CD4-positive, alpha-beta T cell treated with Interleukin-10 for 1 hour (primary cell): ENCODE results near the gene MIB2.

Experiments
- DNase-seq: peaks from one replicate; pipeline ENCODE4 v3.0.0-alpha.2; 2020

The MIB2 gene

DNA sequence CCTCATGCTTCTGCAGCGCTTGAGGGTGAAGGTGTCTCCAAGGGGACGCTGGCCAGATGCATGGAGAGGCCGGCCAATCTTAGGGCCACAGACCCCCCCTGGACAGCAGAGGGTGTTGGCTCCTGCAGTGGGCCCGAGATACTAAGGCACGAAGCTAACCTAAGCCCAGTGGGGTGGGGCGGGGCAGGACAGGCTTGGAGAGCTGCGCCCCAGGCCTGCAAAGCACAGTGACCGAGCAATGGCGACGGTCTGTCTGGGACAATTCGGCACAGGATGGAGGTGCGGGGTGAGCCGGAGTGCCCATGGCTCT lies 16.6 kb upstream of the MIB2 start:
- no peak for DNase-seq

DNA sequence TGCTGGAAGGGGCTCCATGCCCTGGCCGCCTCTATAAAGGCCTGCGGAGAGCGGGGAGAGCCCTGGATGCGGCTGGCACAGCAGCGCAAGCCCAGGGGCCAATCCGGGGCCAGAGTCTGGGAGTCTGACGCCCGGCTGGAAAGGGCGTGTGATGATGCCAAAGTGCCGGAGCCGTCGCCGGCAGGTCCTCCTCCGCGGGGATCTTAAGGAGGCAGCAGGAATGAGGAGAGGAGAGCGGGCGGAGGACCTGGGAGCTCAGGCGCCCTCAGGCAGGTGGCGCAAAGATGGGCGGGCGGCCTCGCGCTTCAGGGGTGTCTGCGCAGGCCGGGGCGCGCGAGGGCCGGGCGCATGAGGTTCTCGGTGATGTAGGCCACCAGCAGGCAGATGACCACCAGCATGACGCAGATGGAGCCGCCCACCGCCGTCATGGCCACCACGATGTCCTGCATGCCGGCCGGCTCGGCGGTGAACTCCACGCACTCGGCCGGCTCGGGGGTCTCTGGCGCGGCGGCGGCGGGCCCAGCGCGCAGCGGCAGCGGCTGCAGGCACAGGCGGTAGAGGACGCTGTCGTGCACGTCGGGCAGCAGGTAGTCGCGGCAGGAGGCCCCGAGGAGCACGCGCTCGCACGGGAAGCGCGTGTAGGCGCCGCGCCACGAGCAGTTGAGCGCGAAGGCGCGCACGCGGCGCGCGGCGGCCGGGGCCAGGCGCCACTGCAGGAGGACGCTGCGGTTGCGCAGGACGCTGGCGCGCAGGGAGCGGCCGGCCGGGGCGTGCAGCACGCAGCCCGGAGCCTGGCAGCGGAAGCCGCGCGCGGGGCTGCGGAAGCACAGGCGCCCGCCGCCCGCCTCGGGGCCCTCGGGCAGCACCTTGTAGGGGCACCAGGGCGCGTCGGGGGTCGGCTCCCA lies 16.0 kb upstream of the MIB2 start:
- peak; percentile 30 for DNase-seq

DNA sequence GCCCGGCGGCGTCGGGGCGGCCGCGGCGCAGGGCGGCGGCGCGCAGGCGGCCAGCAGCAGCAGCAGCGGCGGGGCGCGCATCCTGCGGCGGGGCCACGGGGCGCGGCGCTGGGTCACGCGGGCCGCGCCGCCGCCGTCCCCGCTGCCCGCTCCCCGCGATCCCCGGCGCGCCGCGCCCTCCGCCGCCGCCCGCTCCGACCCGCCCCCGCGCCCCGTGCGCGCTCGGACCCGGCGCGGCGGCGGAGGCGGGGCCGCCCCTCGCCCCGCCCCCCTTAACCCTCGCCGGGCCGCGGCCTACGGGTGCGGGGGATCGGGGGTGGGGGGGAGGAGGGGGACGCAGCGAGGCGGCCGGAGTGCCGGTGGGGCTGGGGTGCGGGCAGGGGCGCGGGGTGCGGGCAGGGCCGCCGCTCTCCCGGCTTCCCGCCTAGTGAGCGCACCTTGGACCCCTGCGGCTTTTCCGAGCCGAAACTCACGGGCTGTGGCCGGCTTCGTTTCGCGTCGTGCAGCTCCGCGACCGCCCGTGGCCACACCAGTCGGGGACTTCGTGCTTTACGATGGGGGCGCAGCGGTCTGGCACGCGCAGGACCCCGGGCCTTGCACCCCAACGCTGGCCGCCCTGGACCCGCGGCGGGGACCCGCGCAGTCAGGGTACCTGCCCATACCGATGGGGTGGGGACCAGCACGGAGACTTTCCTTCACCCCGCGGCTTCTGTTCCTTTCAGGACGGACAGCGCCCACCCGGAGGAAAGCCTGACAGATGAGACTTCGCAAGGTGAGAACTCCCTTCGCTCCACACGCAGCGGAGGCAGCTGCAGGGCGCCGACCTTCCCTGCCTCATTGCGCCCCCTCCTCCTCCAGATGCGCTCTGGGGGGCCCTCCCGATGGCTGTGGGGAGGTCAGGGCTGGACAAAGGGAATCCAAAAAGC lies 15.1 kb upstream of the MIB2 start, which contains the start of gene FNDC10:
Gene FNDC10, minus strand, starts transcription at position 201 of the 926 bp plus-strand sequence. Its CDS starts 120 bp downstream, at position 81.
- DNase-seq = no peak

DNA sequence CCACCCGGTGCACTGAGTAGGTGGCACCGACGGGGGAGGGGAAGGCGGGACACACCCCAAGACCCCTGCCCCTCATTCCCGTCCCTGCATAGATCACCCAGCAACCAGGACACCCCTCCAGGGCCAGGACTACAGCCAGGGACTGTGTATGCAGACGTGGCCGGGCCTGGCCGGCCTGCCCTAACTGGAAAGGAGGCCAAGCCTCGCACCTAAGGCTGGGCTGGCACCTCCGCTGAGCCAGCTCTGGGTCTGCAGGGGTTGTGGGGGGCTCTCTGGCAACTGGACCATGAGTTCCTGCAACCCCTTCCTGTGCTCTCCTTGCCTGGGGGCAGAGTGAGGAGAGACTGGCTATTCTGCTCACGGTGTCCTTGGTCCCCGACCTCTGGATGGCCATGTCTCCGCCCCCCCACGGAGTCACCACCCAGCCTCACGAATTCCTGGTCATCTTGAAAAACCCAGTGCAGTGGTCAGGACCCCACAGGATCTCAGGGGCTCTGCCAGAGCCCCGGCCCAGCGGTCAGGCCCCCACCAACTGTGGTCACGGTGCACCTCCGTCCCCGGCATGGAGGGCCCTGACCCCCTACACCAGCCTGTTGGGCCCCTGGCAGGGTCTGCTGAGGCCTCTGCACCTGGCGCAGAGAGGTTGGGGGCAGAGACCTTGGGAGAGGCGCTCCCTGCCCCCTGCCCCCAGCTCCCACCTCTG lies 14.3 kb upstream of the MIB2 start:
- DNase-seq = no peak

DNA sequence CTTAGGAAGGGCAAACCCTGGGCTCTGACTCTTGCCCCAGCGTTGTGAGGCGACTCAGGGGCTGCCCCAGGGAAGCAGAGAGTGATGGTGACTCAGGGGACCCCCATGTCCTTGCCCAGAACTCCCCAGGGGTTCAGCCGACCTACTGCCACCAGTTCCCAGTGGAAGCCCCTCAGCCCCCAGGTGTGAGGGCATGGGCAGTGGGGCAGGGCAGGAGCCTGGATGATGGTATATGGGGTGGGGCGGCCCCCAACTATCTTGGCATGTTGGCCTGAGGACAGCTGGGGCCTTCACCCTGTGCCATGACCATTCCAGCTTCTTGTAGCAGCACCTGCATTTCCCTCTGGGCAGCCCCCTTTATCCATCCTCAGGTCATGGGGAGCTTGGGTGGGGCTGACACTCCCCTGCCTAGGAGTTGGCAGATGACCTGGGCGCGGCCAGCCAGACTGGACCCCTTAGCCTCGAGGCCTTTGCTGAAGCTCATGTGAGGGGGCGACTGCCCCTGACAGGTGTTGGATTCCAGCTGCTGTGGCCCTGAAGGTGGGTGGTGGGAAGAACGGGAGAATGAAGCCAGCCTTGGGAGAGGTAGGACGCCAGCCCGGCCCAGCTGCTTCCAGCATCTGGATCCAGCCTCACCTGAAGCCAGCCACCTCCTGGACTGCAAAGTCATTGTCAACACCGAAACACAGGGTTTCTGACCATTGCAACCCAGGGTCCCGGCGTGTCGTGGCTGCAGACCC lies 13.6 kb upstream of the MIB2 start:
- no peak for DNase-seq

DNA sequence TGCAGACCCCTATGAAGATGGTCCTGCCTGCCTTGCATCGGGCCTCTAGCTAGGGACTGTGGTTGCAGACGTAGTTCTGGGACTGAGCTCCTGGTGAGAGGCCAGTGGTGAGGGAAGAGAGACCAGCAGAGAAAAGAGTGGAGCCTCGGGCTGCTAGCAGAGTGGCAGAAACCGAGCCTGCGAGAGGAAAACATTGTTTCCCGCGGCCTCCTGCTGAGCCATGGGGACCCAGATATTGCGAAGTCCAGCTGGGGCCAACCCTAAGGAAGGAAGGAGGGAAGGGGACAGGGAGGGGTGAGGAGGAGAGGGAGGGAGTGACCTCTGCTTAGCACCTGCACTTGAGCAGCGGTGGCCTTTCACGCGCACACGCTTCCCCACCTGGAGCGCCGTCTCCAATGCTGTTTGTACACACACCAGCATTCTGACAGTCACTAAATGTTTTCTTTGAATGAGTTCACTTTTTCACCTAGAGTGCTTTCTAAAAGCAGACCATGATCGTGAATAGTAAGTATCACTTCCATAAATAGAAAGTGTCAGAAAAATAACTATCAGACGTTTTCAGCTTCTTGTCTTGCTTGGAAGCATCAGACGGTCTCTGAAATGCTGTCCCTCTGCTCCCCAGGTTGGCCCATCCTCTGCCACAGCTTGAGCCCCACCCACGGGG lies 12.9 kb upstream of the MIB2 start:
- no peak for DNase-seq

DNA sequence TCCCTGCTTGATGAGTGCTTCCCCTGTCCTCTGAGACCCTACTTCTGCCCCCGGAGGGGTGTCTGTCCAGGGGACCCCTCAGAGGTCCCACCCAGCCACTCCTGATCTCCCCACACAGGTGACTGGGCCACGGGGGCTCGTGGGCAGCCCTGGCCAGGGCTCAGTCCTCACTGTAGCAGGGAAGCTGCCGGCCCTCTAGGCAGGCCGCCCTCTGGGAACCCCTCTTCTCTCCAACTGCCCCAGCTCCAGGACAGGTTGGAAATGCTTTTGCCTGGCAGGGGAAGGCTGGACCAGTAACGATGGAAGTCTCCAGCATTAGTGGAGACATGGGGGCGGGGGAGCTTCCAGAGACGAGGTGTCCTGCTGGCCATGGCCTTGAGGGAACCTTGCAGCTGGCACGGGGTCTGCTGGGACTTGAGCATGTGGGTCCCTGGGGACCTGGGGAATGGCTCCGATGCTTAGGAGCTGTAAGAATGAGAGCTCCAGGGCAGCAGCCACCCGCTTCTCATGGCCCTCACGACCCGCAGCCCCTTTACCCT lies 12.3 kb upstream of the MIB2 start:
- DNase-seq = no peak

DNA sequence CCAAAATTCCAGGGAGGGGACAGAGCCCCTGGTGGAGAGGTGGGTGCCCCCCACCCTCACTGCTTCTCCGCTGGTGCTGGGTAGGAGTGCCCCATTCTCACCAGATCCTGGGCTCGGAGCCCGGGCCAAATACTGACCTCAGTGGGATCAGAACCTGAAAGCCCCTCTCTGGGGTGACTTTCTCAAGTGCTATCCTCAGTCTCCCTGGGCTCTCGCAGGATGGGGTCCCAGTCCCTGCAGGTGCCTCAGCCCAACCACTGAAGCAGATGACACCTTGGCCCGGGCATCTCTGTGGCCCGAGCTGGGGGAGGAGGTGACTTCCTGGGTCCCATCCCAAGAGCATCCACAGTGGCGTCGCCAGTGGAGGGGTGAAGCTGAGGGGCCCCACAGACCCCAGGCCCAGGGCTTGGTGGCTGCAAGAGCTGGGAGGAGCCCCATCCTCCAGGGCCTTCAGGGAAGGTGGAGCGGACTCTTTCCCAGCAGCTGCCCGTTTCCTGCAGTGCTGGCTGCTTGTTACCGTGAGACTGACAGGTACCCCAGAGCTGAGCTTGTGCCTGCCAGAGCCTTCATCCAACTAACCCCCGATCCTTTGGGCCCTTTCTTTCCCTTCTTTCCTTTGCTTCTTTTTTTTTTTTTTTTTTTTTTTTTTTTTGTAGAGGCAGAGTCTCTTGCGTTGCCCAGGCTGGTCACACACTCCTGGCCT lies 11.5 kb upstream of the MIB2 start:
- no peak for DNase-seq

DNA sequence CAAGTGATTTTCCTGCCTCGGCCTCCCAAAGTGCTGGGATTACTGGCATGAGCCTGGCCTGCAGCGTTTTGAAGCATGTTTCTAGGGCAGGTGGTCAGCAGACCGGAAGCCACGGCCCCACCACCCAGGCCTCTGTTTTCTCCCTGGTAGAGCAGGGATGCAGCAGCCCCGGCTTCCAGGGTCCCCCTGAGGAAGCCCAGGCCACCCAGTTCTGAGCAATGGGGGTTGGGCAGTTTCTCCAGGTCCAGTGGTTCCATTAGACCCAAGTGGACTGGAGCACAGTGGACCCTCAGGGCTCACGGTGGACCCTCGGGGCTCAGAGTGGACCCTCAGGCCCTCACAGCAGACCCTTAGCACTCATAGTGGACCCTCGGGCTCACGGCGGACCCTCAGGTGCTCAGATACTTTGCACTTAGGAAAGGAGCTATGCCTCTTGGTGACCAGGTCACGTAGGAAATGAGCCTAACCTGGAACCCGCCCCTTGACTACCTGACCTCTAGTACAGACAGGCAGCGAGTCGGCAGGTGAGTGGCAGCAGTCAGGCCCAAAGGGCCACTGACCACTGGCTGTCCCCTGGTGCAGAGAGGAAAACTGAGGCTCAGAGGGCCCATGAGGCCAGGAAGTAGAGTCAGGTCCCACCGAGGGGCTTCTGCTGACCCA lies 10.8 kb upstream of the MIB2 start:
- DNase-seq = no peak

DNA sequence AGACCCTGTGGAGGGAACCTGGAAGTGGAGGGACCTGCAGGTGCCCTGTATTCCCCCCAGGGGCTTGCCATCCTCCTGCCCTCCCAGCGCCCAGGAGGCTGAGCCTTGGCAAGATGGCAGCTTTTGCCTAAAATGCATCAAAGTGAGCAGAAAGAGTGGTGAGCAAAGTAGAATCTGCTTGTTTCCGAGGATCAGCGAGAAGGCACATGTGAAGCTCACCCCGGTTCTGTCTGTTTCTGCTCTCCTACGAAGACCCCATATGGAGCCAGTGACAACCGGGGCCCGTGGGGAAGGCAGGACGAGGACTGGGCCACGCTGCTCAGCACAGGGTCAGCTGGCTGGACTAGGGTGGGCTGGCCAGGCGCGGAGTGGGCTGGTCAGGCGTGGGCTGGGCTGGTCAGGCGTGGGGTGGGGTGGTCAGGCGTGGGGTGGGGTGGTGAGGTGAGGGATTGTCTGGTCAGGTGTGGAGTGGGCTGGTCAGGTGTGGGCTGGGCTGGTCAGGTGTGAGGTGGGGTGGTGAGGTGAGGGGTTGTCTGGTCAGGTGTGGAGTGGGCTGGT lies 10.2 kb upstream of the MIB2 start:
- DNase-seq = no peak

DNA sequence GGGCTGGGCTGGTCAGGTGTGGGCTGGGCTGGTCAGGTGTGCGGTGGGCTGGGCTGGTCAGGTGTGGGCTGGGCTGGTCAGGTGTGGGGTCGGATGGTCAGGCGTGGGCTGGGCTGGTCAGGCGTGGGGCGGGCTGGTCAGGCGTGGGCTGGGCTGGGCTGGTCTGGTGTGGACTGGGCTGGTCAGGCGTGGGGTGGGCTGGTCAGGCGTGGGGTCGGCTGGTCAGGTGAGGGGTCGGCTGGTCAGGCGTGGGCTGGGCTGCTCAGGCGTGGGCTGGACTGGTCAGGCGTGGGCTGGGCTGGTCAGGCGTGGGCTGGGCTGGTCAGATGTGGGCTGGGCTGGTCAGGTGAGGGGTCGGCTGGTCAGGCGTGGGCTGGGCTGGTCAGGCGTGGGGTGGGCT lies 9.6 kb upstream of the MIB2 start:
- DNase-seq = no peak

DNA sequence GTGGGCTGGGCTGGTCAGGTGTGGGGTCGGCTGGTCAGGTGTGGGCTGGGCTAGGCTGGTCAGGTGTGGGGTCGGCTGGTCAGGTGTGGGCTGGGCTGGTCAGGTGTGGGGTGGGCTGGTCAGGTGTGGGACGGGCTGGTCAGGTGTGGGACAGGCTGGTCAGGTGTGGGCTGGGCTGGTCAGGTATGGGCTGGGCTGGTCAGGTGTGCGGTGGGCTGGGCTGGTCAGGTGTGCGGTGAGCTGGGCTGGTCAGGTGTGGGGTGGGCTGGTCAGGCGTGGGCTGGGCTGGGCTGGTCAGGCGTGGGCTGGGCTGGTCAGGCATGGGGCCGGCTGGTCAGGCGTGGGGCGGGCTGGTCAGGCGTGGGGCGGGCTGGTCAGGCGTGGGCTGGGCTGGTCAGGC lies 9.1 kb upstream of the MIB2 start:
- no peak for DNase-seq

DNA sequence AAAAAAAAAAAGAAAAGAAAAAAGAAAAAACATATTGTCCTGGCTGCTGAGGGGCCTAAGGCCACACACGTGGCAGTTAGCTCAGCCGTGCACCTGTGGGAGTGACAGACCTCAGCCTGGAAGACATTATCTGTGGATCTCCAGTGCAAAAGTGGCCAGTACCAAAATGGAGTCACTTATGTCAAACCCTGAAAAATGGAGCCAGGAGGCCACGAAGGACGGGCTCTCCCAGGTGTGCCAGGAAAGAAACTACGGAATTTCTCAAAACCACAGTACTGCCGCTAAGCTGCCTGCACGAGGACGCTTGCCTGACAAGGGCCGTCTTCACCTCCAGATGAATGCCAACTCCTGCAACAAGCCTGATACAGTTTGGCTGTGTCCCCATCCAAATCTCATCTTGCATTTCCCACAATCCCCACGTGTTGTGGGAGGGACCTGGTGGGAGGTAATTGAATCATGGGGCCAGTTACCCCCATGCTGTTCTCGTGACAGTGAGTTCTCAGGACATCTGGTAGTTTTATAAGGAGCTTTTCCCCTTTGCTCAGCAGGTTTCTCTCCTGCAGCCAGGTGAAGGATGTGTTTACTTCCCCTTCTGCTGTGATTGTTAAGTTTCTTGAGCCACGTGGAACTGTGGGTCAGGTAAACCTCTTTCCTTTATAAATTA lies 5.3 kb upstream of the MIB2 start:
- no peak for DNase-seq

DNA sequence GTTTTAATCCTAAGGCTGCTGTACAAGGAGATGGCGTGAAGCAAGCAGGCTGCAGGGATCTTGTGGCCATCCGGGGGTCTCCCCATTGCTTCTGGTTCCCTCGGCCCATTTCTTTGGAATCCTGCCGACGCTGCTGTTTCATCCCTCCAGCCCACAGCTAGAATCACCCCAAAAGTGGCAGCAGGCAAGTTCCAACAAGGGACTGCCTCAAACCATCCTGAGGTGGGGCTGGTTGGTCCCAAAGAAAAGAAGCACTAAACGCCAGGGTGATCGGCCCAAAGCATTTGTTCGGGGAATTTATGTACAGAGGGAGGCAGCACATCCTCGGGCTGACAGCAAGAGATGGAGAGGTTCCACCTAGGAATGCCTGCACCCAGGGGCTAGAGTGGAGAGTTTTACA lies 4.5 kb upstream of the MIB2 start:
- DNase-seq = no peak

DNA sequence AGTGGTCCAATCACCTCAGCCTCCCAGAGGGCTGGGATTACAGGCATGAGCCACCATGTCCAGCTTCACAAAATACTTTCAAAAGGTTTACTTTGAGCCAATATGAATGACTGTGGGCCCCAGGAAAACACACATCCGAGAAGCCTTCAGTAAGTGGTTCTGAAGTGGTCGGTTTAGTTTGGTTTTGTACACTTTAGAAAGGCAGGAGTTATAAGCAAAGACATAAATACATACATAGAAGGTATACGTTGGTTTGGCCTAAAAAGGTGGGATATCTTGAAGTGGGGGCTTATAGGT lies 3.2 kb upstream of the MIB2 start:
- no peak for DNase-seq

DNA sequence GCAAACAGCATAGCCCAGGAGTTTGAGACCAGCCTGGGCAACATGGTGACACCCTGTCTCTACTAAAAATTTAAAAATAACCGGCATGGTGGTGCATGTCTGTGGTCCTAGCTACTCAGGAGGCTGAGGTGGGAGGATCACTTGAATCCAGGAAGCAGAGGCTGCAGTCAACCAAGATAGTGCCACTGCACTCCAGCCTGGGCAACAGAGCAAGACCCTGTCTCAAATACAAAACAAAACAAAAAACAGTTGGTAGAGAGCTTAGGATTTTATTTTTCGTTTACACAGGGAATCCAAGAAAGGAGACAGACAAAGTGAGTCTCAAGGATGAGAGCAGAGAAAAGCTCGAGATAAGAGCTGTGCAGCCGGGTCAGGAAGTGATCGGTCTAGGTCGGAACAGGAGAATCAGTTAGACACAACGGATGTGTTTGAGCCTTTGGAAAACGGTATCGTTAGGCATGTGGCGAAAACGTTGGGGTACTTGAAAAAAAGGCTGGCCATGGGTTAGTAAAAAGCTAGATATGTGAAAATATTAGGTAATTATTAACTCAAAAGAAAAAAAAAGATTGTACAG lies 1.7 kb upstream of the MIB2 start:
- no peak for DNase-seq

DNA sequence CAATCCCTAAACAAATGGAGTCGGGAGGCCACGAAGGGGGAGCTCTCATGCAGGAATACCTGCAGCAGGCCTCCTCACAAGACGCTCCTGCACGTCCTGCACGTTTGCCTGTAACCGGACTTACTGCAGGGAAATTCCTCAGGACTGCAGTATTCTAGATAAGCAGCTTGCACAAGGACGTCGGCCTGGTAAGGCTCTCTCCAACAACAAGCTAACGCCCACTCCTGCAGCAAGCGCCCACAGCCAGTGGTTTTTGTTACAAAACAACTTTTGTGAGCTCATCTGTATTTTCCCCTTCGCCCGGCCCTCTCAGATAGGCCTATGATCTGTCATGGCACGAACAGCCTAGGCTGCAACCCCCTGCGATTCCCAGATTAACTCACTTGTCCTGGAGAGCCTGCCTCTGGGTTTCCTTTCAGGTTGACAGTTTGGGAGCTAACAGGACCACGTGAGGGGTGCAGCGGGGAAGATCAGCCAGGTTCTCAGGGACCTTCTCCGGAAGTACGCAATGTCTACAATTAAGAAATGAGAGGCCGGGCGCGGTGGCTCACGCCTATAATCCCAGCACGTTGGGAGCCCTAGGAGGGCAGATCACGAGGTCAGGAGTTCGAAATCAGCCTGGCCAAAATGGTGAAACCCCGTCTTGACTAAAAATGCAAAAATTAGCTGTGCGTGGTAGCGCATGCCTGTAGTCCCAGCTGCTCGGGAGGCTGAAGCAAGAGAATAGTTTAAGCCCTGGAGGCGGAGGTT lies 921 bp upstream of the MIB2 start:
- DNase-seq = peak; percentile 68

DNA sequence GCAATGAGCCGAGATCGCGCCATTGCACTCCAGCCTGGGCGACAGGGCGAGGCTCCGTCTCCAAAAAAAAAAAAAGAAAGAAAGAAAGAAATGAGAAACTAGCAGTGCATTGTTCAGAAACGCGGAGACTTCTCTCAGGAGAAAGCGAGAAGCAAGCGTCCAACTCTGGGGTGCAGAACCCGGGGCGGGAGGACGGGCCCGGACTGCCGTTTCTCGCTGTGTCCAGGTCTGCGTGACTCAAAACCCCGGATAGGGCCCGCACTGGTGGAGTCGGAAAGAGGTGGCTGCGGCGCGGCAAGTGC lies 395 bp upstream of the MIB2 start:
- DNase-seq = no peak
